Measurements from ENCODE around the gene CDH8.

The CDH8 gene, protein sequence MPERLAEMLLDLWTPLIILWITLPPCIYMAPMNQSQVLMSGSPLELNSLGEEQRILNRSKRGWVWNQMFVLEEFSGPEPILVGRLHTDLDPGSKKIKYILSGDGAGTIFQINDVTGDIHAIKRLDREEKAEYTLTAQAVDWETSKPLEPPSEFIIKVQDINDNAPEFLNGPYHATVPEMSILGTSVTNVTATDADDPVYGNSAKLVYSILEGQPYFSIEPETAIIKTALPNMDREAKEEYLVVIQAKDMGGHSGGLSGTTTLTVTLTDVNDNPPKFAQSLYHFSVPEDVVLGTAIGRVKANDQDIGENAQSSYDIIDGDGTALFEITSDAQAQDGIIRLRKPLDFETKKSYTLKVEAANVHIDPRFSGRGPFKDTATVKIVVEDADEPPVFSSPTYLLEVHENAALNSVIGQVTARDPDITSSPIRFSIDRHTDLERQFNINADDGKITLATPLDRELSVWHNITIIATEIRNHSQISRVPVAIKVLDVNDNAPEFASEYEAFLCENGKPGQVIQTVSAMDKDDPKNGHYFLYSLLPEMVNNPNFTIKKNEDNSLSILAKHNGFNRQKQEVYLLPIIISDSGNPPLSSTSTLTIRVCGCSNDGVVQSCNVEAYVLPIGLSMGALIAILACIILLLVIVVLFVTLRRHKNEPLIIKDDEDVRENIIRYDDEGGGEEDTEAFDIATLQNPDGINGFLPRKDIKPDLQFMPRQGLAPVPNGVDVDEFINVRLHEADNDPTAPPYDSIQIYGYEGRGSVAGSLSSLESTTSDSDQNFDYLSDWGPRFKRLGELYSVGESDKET

DNA sequence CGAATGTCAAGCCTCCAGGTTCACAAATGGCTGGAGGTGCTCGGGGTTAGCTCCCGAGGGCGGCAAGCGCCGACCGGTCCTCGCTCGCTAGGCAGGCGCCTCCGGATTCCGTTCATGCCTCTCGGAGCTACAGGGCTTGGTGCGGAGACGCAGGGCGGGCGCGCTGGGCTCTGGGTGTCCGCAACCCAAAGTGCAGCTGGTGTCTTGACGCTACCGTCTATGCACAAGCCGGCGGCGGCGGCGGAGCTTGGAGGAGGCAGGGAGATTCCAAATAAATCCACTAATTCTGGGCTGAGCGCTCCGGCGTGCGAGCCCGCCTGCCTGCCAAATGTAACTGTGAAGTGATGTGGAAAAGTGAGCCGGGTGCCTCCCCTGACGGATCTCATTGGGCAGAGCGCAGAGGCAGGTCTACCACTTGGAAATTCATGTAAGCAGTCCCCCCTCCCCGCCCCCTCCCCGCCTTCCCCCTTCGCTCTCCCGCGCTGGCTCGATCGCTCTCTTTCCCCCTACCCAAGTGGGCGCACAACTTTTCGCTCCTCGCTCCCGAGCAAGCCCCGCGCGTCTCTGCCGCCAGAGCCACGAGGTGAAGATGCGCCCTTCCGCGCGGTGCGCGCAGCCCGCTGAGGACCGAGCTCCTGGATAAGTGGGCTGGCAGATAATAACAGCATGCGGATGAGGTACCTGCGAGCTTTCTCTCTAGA lies at the start of gene CDH8:
Gene CDH8, minus strand, starts transcription at position 338 of the 701 bp plus-strand sequence. CDS start 15,035 bp downstream, outside the sequence.
- Mint-ChIP-seq H3K4me3 (no peak within 1 kb of the TSS), H3K27me3 (peaks cover 47% of the 10 kb centered on the region), H3K9me3 (peaks cover 6% of the 10 kb centered on the region in 2 donors), H3K27ac (no peak within 1 kb of the TSS), H3K4me1 (no peaks in the 10 kb centered on the region)
- ATAC-seq (no peak), DNase-seq (no peak)

DNA sequence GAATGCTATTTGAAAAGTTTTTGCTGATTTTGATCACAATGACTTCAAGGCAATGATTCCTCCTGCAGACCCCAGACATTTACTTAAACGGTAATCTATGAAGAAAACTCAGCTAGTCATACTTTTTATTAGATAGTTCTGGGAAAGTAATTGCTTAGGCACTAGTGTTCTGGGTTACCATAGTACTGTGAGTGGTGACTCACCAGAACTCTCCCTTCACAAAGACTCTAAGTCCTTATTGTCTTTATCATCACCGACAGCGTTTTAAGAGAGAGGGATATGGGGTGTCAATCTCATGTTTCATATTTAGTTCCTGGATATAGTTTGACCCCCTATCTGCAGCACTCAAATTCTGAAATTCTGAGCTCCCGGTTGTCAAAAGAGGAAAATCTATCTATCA lies 43.0 kb upstream of the CDH8 start:
- Mint-ChIP-seq H3K27me3 (no peaks in the 10 kb centered on the region), H3K4me1 (no peaks in the 10 kb centered on the region), H3K4me3 (no peak overlapping the region), H3K9me3 (peaks cover 16 to 21% of the 10 kb centered on the region in 2 donors), H3K27ac (no peak overlapping the region)
- no peak for ATAC-seq
- no peak for DNase-seq

- Mint-ChIP-seq H3K4me1 (no peaks in the 10 kb centered on the region), H3K4me3 (no peak overlapping the region), H3K27ac (no peak overlapping the region), H3K9me3 (peaks cover 16 to 24% of the 10 kb centered on the region in 2 donors), H3K27me3 (no peaks in the 10 kb centered on the region)
- ATAC-seq (no peak), DNase-seq (no peak)
These were observed 41.8 kb upstream of the CDH8 start for GRCh38 chr16:62077998-62078397.

GRCh38 chr16:62076886-62077285 lies 40.6 kb upstream of the CDH8 start:
- H3K27me3 Mint-ChIP-seq: no peaks in the 10 kb centered on the region
- H3K4me3 Mint-ChIP-seq: no peak overlapping the region
- ATAC-seq: no peak
- no peak overlapping the region for H3K27ac Mint-ChIP-seq
- no peaks in the 10 kb centered on the region for H3K4me1 Mint-ChIP-seq
- H3K9me3 Mint-ChIP-seq: peaks cover 16 to 29% of the 10 kb centered on the region in 2 donors
- DNase-seq: no peak

DNA sequence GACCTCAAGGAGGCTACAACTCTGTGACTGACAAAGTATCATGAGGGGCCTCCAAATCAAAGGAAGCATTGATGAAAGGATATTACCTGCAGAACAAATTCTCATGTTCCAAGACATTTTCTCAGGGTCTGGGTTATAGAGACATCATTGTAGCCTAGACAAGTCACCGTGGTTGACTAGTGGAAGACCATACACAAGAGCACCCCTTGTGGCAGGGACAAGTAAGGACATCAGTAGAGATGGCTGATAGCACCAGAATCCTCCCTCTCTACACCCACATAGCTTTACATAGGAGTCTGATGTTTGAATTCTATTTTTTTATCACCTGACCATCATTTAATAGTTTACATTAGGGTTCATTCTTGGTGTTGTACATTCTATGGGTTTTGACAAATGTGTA lies 32.5 kb upstream of the CDH8 start:
- no peak for DNase-seq
- Mint-ChIP-seq H3K4me1 (no peaks in the 10 kb centered on the region), H3K27me3 (no peaks in the 10 kb centered on the region), H3K4me3 (no peak overlapping the region), H3K27ac (no peak overlapping the region), H3K9me3 (peaks cover 10 to 22% of the 10 kb centered on the region in 2 donors)
- ATAC-seq: no peak

- Mint-ChIP-seq H3K9me3 (peaks cover 10 to 19% of the 10 kb centered on the region in 2 donors), H3K4me3 (no peak overlapping the region)
- DNase-seq: no peak
These were observed 31.7 kb upstream of the CDH8 start for GRCh38 chr16:62067981-62068380.

GRCh38 chr16:62067182-62067581 lies 30.9 kb upstream of the CDH8 start:
- no peaks in the 10 kb centered on the region for H3K4me1 Mint-ChIP-seq
- peaks cover 10 to 14% of the 10 kb centered on the region in 2 donors for H3K9me3 Mint-ChIP-seq
- no peak overlapping the region for H3K27ac Mint-ChIP-seq
- H3K27me3 Mint-ChIP-seq: no peaks in the 10 kb centered on the region
- ATAC-seq: no peak
- no peak for DNase-seq
- no peak overlapping the region for H3K4me3 Mint-ChIP-seq

More at GRCh38 chr16:62067981-62068380, 31.7 kb upstream of the CDH8 start:
- Mint-ChIP-seq H3K27ac (no peak overlapping the region), H3K4me1 (no peaks in the 10 kb centered on the region), H3K27me3 (no peaks in the 10 kb centered on the region)
- no peak for ATAC-seq

DNA sequence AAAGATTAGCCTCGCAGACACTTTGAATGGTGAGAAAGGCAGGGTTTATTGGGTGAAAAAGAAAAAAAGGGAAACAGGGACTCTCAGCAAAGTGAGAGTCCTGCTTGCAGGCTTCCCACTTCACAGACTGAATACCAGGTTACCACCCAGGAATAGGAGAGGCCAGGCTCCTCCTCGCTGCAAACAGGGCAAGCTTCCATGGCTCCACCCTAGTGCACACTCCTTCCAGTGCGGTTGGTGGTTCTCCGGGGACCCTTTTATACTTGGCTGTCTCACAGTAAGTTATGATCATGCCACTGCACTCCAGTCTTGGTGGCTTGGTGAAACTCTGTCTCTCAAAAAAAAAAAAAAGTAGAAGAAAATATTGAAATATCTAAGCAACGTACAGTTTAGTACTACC lies 30.5 kb upstream of the CDH8 start:
- Mint-ChIP-seq H3K4me1 (no peaks in the 10 kb centered on the region), H3K27ac (no peak overlapping the region), H3K27me3 (no peaks in the 10 kb centered on the region), H3K9me3 (peaks cover 10 to 14% of the 10 kb centered on the region in 2 donors), H3K4me3 (no peak overlapping the region)
- no peak for ATAC-seq
- no peak for DNase-seq

- no peak for DNase-seq
- no peak overlapping the region for H3K4me3 Mint-ChIP-seq
- H3K4me1 Mint-ChIP-seq: no peaks in the 10 kb centered on the region
- H3K27me3 Mint-ChIP-seq: no peaks in the 10 kb centered on the region
- ATAC-seq: no peak
- H3K27ac Mint-ChIP-seq: no peak overlapping the region
- H3K9me3 Mint-ChIP-seq: peaks cover 14 to 20% of the 10 kb centered on the region in 2 donors
These were observed 27.9 kb upstream of the CDH8 start for GRCh38 chr16:62064173-62064572.

- no peaks in the 10 kb centered on the region for H3K27me3 Mint-ChIP-seq
- no peak overlapping the region for H3K27ac Mint-ChIP-seq
- no peaks in the 10 kb centered on the region for H3K4me1 Mint-ChIP-seq
- DNase-seq (no peak), ATAC-seq (no peak)
- H3K9me3 Mint-ChIP-seq: peaks cover 19 to 33% of the 10 kb centered on the region in 2 donors
- no peak overlapping the region for H3K4me3 Mint-ChIP-seq
These were observed 23.9 kb upstream of the CDH8 start for GRCh38 chr16:62060089-62060488.

DNA sequence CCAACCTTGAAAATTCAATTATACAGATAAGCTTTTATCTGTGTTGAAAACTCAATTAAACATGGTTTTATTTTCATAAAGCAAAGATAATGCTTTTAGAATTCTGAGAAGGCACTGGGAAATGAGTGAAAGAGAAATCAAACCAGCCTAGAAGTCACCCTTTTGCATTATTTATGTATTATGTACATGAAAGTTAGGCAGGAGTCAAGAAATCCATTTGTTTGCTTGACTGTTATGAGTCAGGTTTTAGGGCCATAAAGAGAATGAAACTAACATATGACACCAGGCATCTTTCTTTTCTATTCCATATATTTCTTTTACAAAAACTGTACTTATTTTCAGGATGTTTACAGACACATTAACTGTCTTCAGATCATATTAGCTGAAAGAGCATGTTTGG lies 23.3 kb upstream of the CDH8 start:
- ATAC-seq (no peak), DNase-seq (no peak)
- Mint-ChIP-seq H3K27me3 (no peaks in the 10 kb centered on the region), H3K27ac (no peak overlapping the region), H3K9me3 (peaks cover 24 to 35% of the 10 kb centered on the region in 2 donors), H3K4me3 (no peak overlapping the region), H3K4me1 (no peaks in the 10 kb centered on the region)

GRCh38 chr16:62058412-62058811 lies 22.2 kb upstream of the CDH8 start:
- Mint-ChIP-seq H3K4me1 (no peaks in the 10 kb centered on the region), H3K27me3 (no peaks in the 10 kb centered on the region), H3K27ac (no peak overlapping the region)

GRCh38 chr16:62051942-62052341 lies 15.7 kb upstream of the CDH8 start:
- Mint-ChIP-seq H3K9me3 (peaks cover 10 to 22% of the 10 kb centered on the region in 2 donors), H3K4me3 (no peak overlapping the region), H3K4me1 (no peaks in the 10 kb centered on the region), H3K27ac (no peak overlapping the region), H3K27me3 (no peaks in the 10 kb centered on the region)
- no peak for DNase-seq
- ATAC-seq: no peak

More at GRCh38 chr16:62058412-62058811, 22.2 kb upstream of the CDH8 start:
- Mint-ChIP-seq H3K9me3 (peaks cover 25 to 35% of the 10 kb centered on the region in 2 donors), H3K4me3 (no peak overlapping the region)
- ATAC-seq (no peak), DNase-seq (no peak)

DNA sequence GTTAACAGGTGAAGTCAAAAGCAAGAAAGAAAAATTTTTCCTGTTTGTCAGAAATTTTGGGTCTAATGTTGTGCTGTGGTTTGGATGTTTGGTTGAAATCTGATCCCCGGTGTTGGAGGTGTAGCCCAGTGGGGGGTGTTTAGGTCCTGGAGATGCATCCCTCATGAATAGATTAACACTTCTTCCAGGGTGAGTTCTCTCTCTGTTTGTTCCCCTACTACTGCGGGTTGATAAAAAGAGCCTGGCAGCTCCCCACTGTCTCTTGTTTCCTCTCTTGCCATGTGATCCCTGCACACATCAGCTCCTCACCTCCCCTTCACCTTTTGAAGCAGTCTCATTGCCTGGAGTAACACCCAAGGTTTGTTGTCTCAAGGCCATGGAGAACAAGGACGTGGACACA lies 14.6 kb upstream of the CDH8 start:
- ATAC-seq: no peak
- no peak for DNase-seq
- H3K27ac Mint-ChIP-seq: no peak overlapping the region
- no peak overlapping the region for H3K4me3 Mint-ChIP-seq
- no peaks in the 10 kb centered on the region for H3K27me3 Mint-ChIP-seq
- H3K9me3 Mint-ChIP-seq: peaks cover 21 to 23% of the 10 kb centered on the region in 2 donors
- H3K4me1 Mint-ChIP-seq: no peaks in the 10 kb centered on the region

GRCh38 chr16:62046801-62047200 lies 10.6 kb upstream of the CDH8 start:
- H3K4me1 Mint-ChIP-seq: no peaks in the 10 kb centered on the region
- no peaks in the 10 kb centered on the region for H3K27me3 Mint-ChIP-seq
- DNase-seq: no peak
- H3K9me3 Mint-ChIP-seq: peaks cover 9 to 22% of the 10 kb centered on the region in 2 donors
- H3K4me3 Mint-ChIP-seq: no peak overlapping the region
- no peak overlapping the region for H3K27ac Mint-ChIP-seq
- no peak for ATAC-seq
